ENCODE results near the gene ANKRD55. TPM values are rescaled to one million over a fixed set of nuclear protein-coding genes. Genes with fewer than 3 reads are reported as not detected.
"Not testable (repeated sequence)": the region's sequence is repeated elsewhere in the genome, so short reads cannot be mapped to it uniquely, and the experiment has no call there.

ANKRD55 gene
- total RNA-seq, 1 donor: under 0.01 TPM

DNA sequence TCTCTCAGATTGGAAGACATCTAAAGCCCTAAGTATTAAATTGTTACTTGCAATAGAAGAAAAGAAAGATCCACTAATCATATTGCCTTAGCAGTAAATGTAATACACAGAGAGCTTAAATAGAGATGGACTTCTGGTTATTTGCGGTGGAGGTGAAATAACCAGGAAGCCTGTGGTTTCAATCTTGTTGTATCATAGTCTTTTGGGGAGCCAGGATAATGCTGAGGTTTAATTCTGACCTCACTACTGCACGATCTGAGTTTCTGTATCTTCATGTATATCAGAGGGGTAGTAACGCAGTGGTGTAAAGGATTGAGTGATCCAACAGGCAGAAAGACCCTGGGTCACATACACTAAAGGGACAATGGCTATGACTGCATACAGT is 71.7 kb downstream of the ANKRD55 start:
- H3K4me3 ChIP-seq (ENCODE audit: low read depth, low read length): no peak overlapping the region
- DNase-seq (ENCODE audit: low read depth): no peak
- TF ChIP-seq, protein P1, sequence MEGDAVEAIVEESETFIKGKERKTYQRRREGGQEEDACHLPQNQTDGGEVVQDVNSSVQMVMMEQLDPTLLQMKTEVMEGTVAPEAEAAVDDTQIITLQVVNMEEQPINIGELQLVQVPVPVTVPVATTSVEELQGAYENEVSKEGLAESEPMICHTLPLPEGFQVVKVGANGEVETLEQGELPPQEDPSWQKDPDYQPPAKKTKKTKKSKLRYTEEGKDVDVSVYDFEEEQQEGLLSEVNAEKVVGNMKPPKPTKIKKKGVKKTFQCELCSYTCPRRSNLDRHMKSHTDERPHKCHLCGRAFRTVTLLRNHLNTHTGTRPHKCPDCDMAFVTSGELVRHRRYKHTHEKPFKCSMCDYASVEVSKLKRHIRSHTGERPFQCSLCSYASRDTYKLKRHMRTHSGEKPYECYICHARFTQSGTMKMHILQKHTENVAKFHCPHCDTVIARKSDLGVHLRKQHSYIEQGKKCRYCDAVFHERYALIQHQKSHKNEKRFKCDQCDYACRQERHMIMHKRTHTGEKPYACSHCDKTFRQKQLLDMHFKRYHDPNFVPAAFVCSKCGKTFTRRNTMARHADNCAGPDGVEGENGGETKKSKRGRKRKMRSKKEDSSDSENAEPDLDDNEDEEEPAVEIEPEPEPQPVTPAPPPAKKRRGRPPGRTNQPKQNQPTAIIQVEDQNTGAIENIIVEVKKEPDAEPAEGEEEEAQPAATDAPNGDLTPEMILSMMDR (IDR thresholded peaks at IDR 0.05; ENCODE audit: insufficient read depth, low read depth, low read length): no peak

DNA sequence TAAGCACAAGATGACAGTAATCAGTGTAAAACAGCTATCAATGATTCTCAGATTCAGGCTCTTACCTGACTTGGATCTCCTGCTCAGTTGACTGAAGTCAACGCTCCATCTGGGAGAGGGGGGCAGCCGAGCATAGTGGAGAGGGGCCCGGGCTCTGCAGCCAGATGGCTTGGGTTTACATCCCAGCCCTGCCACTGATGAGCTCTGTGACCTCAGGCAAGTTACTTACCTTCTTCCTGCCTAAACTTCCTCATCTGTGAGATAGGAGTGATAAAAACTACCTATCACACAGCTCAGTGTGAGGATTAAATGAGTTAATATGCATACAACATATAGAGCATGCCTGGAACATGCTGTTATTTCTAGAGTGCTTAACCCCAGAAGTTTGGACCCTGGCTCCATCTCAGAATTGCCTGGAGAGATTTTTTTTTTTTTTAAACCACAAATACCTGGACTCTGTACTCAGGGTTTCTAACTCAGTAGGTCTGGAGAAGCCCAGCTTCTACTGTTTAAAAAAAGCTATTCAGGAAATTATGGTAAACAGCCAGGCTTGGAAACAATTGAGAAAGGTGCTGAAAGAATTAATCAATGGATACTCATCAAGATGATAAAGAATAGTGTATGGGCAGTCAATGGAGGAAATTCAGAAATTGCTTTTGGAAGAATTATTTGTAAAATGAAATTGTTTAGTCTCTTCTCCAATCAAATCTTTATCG is 72.2 kb downstream of the ANKRD55 start:
- no peak for DNase-seq (ENCODE audit: low read depth)
- H3K4me3 ChIP-seq (ENCODE audit: low read depth, low read length): no peak overlapping the region
- TF ChIP-seq, protein P1 (IDR thresholded peaks at IDR 0.05; ENCODE audit: insufficient read depth, low read depth, low read length): no peak

DNA sequence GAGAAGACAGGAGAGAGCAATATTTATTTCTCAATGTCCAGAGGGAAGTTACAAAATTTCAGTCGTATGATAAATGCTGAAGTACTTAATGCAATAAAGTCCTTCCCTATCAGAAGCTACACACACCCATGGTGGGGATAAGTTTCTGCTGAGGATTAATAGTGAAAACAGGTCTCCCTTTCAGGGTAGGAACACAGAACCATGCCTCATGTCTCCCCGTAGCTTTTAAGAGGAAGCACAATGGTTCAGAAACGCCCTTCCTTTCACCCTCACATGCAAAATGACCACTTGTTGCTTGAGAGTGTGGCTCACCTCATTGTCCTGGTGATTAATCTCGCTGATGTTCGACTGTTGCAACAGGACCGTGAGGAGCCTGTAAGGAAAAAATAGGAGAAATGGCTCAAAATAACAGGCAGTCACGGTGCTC is 73.6 kb downstream of the ANKRD55 start:
- H3K4me3 ChIP-seq (ENCODE audit: low read depth, low read length): no peak overlapping the region
- TF ChIP-seq, protein P1 (IDR thresholded peaks at IDR 0.05; ENCODE audit: insufficient read depth, low read depth, low read length): no peak
- peak; percentile 84 for DNase-seq (ENCODE audit: low read depth)

DNA sequence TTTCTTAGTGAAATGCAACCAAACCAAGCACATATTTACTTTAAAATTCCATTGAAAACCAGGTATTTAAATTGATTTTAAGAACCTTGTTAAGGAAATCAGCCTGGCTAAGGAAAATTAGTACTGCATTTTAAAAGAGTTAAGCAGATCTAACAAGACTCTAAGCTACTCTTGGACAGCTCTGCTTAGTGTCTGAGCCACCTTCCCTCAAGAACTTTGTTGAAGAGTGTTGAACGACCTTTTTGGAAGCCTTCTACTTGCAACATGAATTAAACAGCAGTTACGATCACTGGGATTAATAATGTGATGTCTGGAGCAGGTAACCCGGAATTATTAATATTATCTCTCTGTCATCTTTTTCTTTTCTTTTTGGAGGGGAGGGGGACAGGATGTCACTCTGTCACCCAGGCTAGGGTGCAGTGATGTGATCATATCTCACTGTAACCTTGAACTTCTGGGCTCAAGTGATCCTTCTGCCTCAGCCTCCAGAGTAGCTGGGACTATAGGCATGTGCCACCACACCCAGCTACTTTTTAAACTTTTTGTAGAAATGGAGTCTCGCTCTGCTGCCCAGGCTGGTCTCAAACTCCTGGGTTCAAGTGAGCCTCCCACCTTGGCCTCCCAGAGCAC is 74.7 kb downstream of the ANKRD55 start:
- H3K4me3 ChIP-seq (ENCODE audit: low read depth, low read length): no peak overlapping the region
- DNase-seq (ENCODE audit: low read depth): peak; percentile 65
- TF ChIP-seq, protein P1 (IDR thresholded peaks at IDR 0.05; ENCODE audit: insufficient read depth, low read depth, low read length): no peak

DNA sequence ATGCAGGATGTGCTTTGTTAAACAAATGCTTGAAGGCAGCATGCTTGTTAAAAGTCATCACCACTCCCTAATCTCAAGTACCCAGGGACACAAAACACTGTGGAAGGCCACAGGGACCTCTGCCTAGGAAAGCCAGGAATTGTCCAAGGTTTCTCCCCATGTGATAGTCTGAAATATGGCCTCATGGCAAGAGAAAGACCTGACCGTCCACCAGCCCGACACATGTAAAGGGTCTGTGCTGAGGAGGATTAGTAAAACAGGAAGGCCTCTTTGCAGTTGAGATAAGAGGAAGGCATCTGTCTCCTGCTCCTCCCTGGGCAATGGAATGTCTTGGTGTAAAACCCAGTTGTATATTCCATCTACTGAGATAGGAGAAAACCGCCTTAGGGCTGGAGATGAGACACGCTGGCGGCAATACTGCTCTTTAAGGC is 75.9 kb downstream of the ANKRD55 start:
- not testable (repeated sequence) for H3K4me3 ChIP-seq (ENCODE audit: low read depth, low read length)
- peak; percentile 89 for DNase-seq (ENCODE audit: low read depth)

DNA sequence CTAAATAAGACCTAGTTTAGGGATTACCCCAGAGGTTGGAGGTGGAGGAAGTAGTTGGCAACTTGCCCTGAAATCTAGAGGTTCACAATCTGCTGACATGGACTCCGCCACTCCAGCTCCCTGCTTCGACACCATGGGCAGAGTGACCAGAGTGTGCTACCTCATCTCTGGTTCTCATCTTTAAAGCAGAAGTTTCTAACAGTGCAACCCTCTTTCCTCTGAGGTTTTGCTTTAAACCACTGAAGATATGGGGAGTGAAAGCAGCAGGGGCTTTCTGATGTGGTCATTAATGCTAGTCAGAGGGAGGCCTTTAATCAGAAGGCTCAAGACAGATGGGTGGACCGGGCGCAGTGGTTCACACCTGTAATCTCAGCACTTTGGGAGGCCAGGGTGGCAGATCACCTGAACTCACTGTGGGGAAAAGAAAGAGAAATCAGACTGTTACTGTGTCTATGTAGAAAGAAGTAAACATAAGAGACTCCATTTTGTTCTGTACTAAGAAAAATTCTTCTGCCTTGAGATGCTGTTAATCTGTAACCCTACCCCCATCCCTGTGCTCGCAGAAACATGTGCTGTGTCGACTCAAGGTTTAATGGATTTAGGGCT is 76.4 kb downstream of the ANKRD55 start:
- DNase-seq (ENCODE audit: low read depth): peak; percentile 63
- not testable (repeated sequence) for H3K4me3 ChIP-seq (ENCODE audit: low read depth, low read length)

DNA sequence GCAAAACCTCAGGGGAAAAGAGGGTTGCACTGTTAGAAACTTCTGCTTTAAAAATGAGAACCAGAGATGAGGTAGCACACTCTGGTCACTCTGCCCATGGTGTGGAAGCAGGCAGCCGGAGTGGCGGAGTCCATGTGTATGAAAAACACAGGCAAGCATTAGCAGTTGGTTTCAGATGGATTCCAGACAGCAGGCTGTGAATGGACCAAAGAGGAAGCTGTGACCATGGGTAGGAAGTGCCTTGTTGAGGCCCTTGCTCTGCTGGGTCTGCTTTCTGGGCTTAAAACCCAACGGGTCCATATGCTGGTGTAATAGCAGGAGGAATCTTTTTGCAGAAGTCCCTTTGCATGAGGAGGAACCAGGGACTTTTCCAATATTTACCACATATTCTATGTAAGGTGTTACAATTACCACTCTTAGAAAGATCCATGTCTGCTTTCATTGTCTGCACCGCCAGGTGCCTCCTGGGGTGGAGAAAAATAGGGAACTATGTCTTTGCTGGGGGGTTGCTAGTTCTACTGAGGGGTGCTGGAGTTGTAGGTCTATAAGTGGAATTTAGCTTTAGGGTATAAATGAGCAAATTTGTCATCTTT is 77.0 kb downstream of the ANKRD55 start:
- no peak for DNase-seq (ENCODE audit: low read depth)
- TF ChIP-seq, protein P1 (IDR thresholded peaks at IDR 0.05; ENCODE audit: insufficient read depth, low read depth, low read length): no peak
- no peak overlapping the region for H3K4me3 ChIP-seq (ENCODE audit: low read depth, low read length)

All from fibroblast of villous mesenchyme (primary cell).